Measurements from ENCODE around the gene WLS.

GRCh38 chr1:68101829-68102228 is 130.5 kb downstream of the WLS start:
- TF ChIP-seq CTCF (IDR thresholded peaks at IDR 0.05) (no peak), POLR2A (IDR thresholded peaks at IDR 0.05) (no peak)
